Upper lobe of right lung (tissue), 1 donor: ENCODE measurements around the gene FLRT1. TPM values are rescaled to one million over a fixed set of nuclear protein-coding genes. Genes with fewer than 3 reads are reported as not detected.
A peak's percentile ranks its signal among the peaks of the same experiment; 100 is the strongest.

Experiments used
- ATAC-seq: fragments of 200-7000 bp; cut with Tn5 transposase; one replicate; pipeline ENCODE4 v1.9.1; 2020; ENCODE audit warnings: mild to moderate bottlenecking, moderate library complexity
- DNase-seq: peaks from one replicate; pipeline ENCODE4 v3.0.0-alpha.2; 2020
- H3K27ac ChIP-seq: fragments of 200-600 bp; one replicate; pipeline ENCODE4 v1.8.0; 2022
- H3K27me3 ChIP-seq: fragments of 200-600 bp; one replicate; pipeline ENCODE4 v1.8.0; 2022; ENCODE audit warnings: mild to moderate bottlenecking
- H3K36me3 ChIP-seq: fragments of 200-600 bp; one replicate; pipeline ENCODE4 v1.8.0; 2022
- H3K4me1 ChIP-seq: fragments of 200-600 bp; one replicate; pipeline ENCODE4 v1.8.0; 2022
- H3K4me3 ChIP-seq: fragments of 200-600 bp; one replicate; pipeline ENCODE4 v1.8.0; 2022; ENCODE audit warnings: mild to moderate bottlenecking
- H3K9me3 ChIP-seq: fragments of 200-600 bp; one replicate; pipeline ENCODE4 v1.8.0; 2022
- intact Hi-C: fragments of 100-400 bp; cut with DNase I; formaldehyde crosslinking; loops from one replicate; pipeline ENCODE4 v1.11.0; 2022
- total RNA-seq: library from RNA; stranded (reverse); fragmentation: NEBNext Ultra II Directional; extraction: Animal tissue kit (Norgen Biotek cat#: 25700); gene quantifications from one replicate; pipeline ENCODE4 v1.2.1, GENCODE V29; 2021
- TF ChIP-seq, protein P1 (sequence below): fragments of 200-600 bp; IDR thresholded peaks from one replicate; pipeline ENCODE4 v1.8.0; 2022; ENCODE audit warnings: antibody characterized with exemption
- donor health status: DM: no; HTN: yes; CAD: no; lungs with severe emphysema.

FLRT1 gene
- total RNA-seq, 1 donor from 2014 or later, result not detected

DNA sequence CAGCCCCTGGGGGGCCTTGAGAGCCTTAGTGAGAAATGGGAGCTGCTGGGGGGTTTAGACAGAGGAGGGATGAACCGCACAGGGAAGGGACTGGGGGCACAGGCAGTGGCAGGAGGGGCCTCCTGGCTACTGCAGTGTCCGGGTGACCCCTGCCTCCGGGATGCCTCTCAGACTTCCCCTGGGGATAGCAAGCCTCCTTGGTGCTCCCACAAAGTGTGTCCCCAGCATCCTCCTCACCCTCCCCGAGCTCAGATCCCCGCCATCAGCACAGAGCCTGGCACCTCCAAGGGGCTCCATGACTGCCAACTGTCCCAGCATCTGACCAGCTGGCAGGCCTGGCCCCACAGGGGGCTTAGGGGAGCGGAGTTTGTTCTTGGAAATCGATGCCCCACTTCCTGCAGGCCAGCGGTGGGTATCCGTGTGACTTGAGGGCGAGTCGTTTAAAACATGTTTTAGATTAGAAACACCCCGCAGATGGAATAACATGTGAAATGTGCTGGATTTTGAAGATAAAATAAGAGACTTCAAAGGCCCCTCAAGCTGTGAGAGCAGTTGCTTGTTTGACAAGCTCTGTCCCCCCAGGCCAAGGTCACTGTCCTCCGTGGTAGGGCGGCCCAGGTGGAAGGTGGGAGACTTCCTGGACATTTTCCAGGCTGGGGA lies 13.5 kb upstream of the FLRT1 start:
- DNase-seq (no peak), ATAC-seq (no peak)
- H3K9me3 ChIP-seq, result no peaks in the 10 kb centered on the region
- H3K4me1 ChIP-seq, result no peaks in the 10 kb centered on the region
- no peaks in the 10 kb centered on the region for H3K36me3 ChIP-seq
- no peak overlapping the region for H3K4me3 ChIP-seq
- no peaks in the 10 kb centered on the region for H3K27me3 ChIP-seq
- intact Hi-C loops, result no loop called here
- TF ChIP-seq, protein P1, sequence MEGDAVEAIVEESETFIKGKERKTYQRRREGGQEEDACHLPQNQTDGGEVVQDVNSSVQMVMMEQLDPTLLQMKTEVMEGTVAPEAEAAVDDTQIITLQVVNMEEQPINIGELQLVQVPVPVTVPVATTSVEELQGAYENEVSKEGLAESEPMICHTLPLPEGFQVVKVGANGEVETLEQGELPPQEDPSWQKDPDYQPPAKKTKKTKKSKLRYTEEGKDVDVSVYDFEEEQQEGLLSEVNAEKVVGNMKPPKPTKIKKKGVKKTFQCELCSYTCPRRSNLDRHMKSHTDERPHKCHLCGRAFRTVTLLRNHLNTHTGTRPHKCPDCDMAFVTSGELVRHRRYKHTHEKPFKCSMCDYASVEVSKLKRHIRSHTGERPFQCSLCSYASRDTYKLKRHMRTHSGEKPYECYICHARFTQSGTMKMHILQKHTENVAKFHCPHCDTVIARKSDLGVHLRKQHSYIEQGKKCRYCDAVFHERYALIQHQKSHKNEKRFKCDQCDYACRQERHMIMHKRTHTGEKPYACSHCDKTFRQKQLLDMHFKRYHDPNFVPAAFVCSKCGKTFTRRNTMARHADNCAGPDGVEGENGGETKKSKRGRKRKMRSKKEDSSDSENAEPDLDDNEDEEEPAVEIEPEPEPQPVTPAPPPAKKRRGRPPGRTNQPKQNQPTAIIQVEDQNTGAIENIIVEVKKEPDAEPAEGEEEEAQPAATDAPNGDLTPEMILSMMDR, result no peak
- no peak overlapping the region for H3K27ac ChIP-seq

DNA sequence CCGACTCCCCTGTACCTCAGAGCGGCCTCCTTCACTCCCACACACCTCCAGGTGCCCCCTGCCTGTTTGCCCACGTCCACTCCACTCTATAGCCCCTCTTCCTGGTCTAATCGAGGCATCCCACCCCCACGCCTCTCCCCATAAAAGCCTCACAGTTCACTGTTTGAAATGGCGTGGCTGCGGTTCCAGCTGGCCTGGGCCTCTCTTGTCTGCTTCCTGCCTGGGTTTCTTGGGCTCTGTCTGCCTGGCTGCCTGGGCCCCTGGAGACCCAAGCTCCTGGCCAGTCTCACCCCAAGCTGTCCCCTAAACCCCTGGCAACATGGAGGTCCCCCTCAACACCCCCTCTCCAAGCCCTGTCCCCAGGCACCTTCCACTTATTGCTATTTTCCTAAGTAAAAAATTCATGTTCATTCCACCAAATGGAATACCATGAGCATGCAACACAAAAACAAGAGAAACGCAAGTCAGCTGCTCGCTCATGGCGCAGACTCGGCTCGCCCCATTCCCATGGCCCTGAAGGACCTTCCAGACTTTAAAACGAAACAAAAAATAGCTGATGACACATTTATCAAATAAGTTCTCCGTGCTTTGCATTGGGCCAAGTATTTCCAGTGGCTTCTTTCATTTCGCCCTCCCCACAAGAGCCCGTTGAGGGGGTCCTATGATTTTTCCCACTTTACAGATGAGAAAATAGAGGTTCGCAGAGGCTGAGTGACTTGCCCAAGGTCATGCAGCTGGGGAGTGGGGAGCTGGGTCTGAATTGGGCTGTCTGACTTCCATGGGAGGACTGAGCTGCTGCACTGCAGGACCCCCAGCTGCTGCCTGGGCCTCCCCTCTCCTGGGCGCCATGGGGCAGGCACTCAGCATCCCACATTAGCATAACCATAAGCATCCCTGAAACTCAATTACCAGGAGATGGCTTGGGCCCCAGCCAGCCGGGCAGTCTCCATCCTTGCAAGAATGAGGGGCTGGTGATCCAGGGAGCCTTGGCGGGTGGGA lies 11.7 kb upstream of the FLRT1 start:
- no peak overlapping the region for H3K27ac ChIP-seq
- ATAC-seq (no peak), DNase-seq (no peak)
- H3K4me3 ChIP-seq, result no peak overlapping the region
- intact Hi-C loops, result no loop called here
- H3K9me3 ChIP-seq, result no peaks in the 10 kb centered on the region
- no peaks in the 10 kb centered on the region for H3K27me3 ChIP-seq
- peaks cover 7% of the 10 kb centered on the region for H3K4me1 ChIP-seq
- no peaks in the 10 kb centered on the region for H3K36me3 ChIP-seq
- TF ChIP-seq, protein P1, result no peak

DNA sequence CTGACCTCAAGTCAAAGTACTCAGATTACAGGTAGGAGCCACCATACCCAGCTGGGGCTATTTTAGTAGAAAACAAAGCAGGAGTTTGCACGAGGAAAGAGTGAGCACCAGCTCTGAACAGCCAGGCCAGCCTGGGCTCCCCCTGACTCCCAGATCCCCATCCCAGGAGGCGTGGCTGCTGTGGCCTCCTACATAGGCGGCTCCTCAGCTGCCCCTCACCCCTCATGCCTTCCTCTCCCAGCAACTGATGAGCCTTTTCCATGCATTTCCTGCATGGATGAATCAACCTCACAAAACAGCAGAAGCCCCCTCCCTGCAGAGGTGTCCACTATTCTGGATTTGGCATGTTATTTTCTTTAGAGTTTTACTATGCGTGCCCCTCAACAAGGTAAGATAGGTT lies 10.5 kb upstream of the FLRT1 start:
- intact Hi-C loops, result no loop called here
- no peaks in the 10 kb centered on the region for H3K36me3 ChIP-seq
- H3K4me1 ChIP-seq, result peaks cover 7% of the 10 kb centered on the region
- ATAC-seq (no peak), DNase-seq (no peak)
- H3K9me3 ChIP-seq, result no peaks in the 10 kb centered on the region
- TF ChIP-seq, protein P1, result no peak
- no peak overlapping the region for H3K4me3 ChIP-seq
- no peak overlapping the region for H3K27ac ChIP-seq
- no peaks in the 10 kb centered on the region for H3K27me3 ChIP-seq

DNA sequence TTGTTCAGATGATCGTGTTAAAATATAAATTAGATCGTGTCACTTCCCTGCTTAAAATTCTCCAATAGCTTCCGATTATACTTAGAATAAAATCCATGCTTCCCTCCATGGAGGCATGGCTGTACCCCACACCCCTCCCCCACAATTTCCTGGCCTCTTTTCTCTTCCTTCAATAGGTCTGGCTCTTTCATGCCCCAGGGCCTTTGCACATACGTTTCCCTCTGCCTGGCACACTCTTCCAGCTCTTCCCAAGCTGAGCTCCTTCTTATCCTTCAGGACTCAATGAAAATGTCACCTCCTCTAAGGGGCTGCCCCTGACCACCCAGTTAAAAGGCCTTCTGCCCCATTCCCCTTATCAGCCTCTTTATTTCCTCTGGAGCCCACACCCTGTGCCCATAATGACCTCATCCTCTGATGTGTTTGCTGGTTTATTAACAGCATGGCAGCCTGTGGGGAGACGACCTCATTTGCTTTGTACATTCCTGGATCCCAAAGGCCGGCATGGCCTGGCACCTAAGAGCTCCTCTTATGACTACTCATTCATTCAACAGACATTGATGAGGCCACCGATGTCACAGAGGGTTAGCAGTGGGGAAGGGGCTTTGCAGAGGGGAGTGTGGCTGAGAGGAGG lies 9.0 kb upstream of the FLRT1 start:
- Histone ChIP-seq H3K4me1 (peaks cover 7% of the 10 kb centered on the region), H3K27ac (no peak overlapping the region), H3K4me3 (no peak overlapping the region), H3K9me3 (no peaks in the 10 kb centered on the region), H3K36me3 (no peaks in the 10 kb centered on the region), H3K27me3 (no peaks in the 10 kb centered on the region)
- intact Hi-C loops, result no loop called here
- ATAC-seq, result no peak
- TF ChIP-seq, protein P1, result no peak
- DNase-seq, result no peak

DNA sequence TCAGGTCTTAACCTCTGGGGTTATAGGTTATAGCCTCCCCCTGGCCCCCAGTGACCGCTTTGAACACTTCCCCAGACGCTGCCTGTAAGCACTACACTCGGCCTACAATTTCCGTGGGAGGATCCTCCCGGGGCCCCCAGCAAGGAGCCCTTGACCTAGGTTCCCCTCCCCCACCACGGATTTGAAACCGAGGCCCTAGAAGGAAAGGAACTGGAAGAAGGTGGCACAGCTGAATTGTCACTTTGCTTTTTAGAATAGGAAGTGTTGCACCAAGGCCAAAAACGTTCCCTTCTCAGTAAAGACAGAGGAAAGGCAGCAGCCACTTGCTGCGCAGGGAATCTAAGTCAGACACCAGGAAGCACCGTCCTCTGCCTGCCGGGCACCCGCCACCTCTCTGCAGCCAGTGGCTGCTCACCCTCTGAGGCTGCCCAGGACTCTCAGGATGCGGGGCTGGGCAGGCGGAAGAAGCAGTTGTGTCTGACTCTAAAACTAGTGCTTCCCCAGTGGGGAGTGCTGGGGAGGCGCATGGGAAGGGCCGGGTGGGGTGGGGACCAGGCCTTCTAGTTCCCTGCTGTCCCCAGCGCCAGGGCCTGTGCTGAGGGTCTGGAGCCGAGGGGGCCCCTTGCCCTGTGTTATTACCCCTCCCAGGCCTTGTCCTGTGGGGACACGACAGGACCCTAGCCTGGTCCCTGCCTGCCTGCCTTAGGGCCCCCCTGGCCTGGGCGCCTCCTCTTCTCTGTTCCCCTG lies 7.9 kb upstream of the FLRT1 start:
- H3K27me3 ChIP-seq, result no peaks in the 10 kb centered on the region
- intact Hi-C loops, result no loop called here
- ATAC-seq (peak; percentile 40), DNase-seq (no peak)
- H3K4me1 ChIP-seq, result peaks cover 7% of the 10 kb centered on the region
- no peak overlapping the region for H3K4me3 ChIP-seq
- no peaks in the 10 kb centered on the region for H3K36me3 ChIP-seq
- TF ChIP-seq, protein P1, result no peak
- H3K9me3 ChIP-seq, result no peaks in the 10 kb centered on the region
- H3K27ac ChIP-seq, result no peak overlapping the region
